Measurements from ENCODE around the gene PDSS1.

- TF ChIP-seq POLR2A (IDR thresholded peaks at IDR 0.05; ENCODE audit: low read depth, low read length) (no peak), POLR2AphosphoS5 (IDR thresholded peaks at IDR 0.05; ENCODE audit: low read depth, low read length) (no peak)
Measured at GRCh38 chr10:26746061-26746460, 48.6 kb downstream of the PDSS1 start.

All from GM12892 (cell line).